Activated naive CD4-positive, alpha-beta T cell treated with anti-CD3 and anti-CD28 coated beads, Interleukin-2, amount 50 U/mL, for 16 hours (primary cell): Measurements from ENCODE around the gene KRT2.

Source experiments
- DNase-seq: peaks from one replicate; pipeline ENCODE4 v3.0.0-alpha.2; 2020

The KRT2 gene

GRCh38 chr12:52636189-52636588 is 15.8 kb downstream of the KRT2 start:
- no peak for DNase-seq

GRCh38 chr12:52634266-52635056 is 17.6 kb downstream of the KRT2 start:
- DNase-seq: no peak

- no peak for DNase-seq
Observed at GRCh38 chr12:52633383-52633782, 18.6 kb downstream of the KRT2 start.

GRCh38 chr12:52632656-52633055 is 19.4 kb downstream of the KRT2 start:
- DNase-seq: no peak

GRCh38 chr12:52631676-52632459 is 20.1 kb downstream of the KRT2 start:
- no peak for DNase-seq

GRCh38 chr12:52631264-52631663 is 20.7 kb downstream of the KRT2 start:
- DNase-seq: no peak

- DNase-seq: no peak
Observed at GRCh38 chr12:52630599-52631200, 21.3 kb downstream of the KRT2 start.

- no peak for DNase-seq
Observed at GRCh38 chr12:52630008-52630500, 22.0 kb downstream of the KRT2 start.

GRCh38 chr12:52629281-52630007 is 22.6 kb downstream of the KRT2 start:
- no peak for DNase-seq

GRCh38 chr12:52628841-52629240 is 23.2 kb downstream of the KRT2 start:
- DNase-seq: no peak

- DNase-seq: no peak
Observed at GRCh38 chr12:52628111-52628507, 23.9 kb downstream of the KRT2 start.

- DNase-seq: no peak
Observed at GRCh38 chr12:52627395-52628110, 24.5 kb downstream of the KRT2 start.

- no peak for DNase-seq
Observed at GRCh38 chr12:52622349-52622748, 29.7 kb downstream of the KRT2 start.

GRCh38 chr12:52618866-52619265 is 33.1 kb downstream of the KRT2 start:
- DNase-seq: no peak

GRCh38 chr12:52618216-52618615 is 33.8 kb downstream of the KRT2 start, which contains the start of gene KRT73:
Gene KRT73, minus strand, starts transcription at chr12:52618559. Its CDS starts 35 bp downstream, at chr12:52618524.
- no peak for DNase-seq

- no peak for DNase-seq
Observed at GRCh38 chr12:52617403-52617785, 34.6 kb downstream of the KRT2 start.

- DNase-seq: no peak
Observed at GRCh38 chr12:52616680-52617402, 35.2 kb downstream of the KRT2 start.

- no peak for DNase-seq
Observed at GRCh38 chr12:52615912-52616311, 36.1 kb downstream of the KRT2 start.

GRCh38 chr12:52615208-52615868 is 36.7 kb downstream of the KRT2 start:
- DNase-seq: peak; percentile 26

GRCh38 chr12:52614381-52615207 is 37.4 kb downstream of the KRT2 start:
- no peak for DNase-seq
